Endodermal cell (in vitro differentiated cells): Measurements from ENCODE around the gene NUCB2. TPM values are rescaled to one million over a fixed set of nuclear protein-coding genes. Genes with fewer than 3 reads are reported as not detected.

Source experiments
- DNase-seq: peaks from one replicate; pipeline ENCODE4 v3.0.0-alpha.2; 2017
- H3K27ac ChIP-seq: 2 replicates; pipeline ENCODE4 v1.5.1; 2013; ENCODE audit warnings: mild to moderate bottlenecking, low read depth, low read length, moderate library complexity
- H3K27me3 ChIP-seq: 2 replicates; pipeline ENCODE4 v1.6.1; 2013; ENCODE audit warnings: mild to moderate bottlenecking, low read length, moderate library complexity; ENCODE audit not compliant: insufficient read depth, control insufficient read depth, poor library complexity, severe bottlenecking
- H3K36me3 ChIP-seq: 2 replicates; pipeline ENCODE4 v1.7.0; 2013; ENCODE audit warnings: mild to moderate bottlenecking, low read length, moderate library complexity; ENCODE audit not compliant: control insufficient read depth, insufficient read depth
- H3K4me1 ChIP-seq: one replicate; pipeline ENCODE4 v1.7.0; 2013; ENCODE audit warnings: low read length; ENCODE audit not compliant: control insufficient read depth, insufficient read depth
- H3K4me3 ChIP-seq: 2 replicates; pipeline ENCODE4 v1.5.1; 2013; ENCODE audit warnings: mild to moderate bottlenecking, low read length, moderate library complexity
- H3K9ac ChIP-seq: 2 replicates; pipeline ENCODE4 v1.6.1; 2013; ENCODE audit warnings: mild to moderate bottlenecking, low read length, moderate library complexity; ENCODE audit not compliant: poor library complexity, severe bottlenecking; ENCODE audit errors: extremely low read depth
- H3K9me3 ChIP-seq: 2 replicates; pipeline ENCODE4 v1.6.1; 2013; ENCODE audit warnings: mild to moderate bottlenecking, low read length, moderate library complexity; ENCODE audit not compliant: control insufficient read depth
- H3K27ac Mint-ChIP-seq: 2 replicates; pipeline ENCODE4 v1.8.0; 2020; ENCODE audit warnings: mixed read lengths
- H3K27me3 Mint-ChIP-seq: 2 replicates; pipeline ENCODE4 v1.8.0; 2021; ENCODE audit warnings: mild to moderate bottlenecking, mixed read lengths; ENCODE audit not compliant: insufficient read depth
- H3K36me3 Mint-ChIP-seq: 2 replicates; pipeline ENCODE4 v1.8.0; 2020; ENCODE audit warnings: low read depth, mixed read lengths
- H3K4me1 Mint-ChIP-seq: 2 replicates; pipeline ENCODE4 v1.8.0; 2020; ENCODE audit warnings: mixed read lengths
- H3K4me3 Mint-ChIP-seq: 2 replicates; pipeline ENCODE4 v1.8.0; 2020; ENCODE audit warnings: mild to moderate bottlenecking, moderate library complexity, mixed read lengths
- H3K9me3 Mint-ChIP-seq: 2 replicates; pipeline ENCODE4 v1.8.0; 2020; ENCODE audit warnings: mild to moderate bottlenecking, mixed read lengths
- CTCF ChIP-seq: fragments of 200-600 bp; sonication (generic); conservative IDR thresholded peaks from 2 replicates; pipeline ENCODE4 v1.5.0; 2021; ENCODE audit warnings: antibody characterized with exemption, mild to moderate bottlenecking
- WGBS, 2 experiments: methylation state at CpG; one replicate each; pipeline versions ENCODE4 v1.1.5 to v1.1.7; 2013; ENCODE audit warnings: missing lambda C conversion rate in 2 of 2, mixed read lengths in 1 of 2; ENCODE audit not compliant: insufficient coverage in 1 of 2, insufficient read length in 1 of 2; 5-methylcytosine and 5-hydroxymethylcytosine counted together
- total RNA-seq, 2 donors: library from RNA; stranded (reverse); fragmentation: NEBNext Ultra II Directional in 1 of 2; extraction: Animal tissue kit (Norgen Biotek cat#: 25700) in 1 of 2; gene quantifications; 2 replicates in 1 of 2; 3 replicates in 1 of 2; pipeline ENCODE4 v1.2.1, GENCODE V29; 2021

Gene NUCB2
- total RNA-seq, 2 donors from 2014 or later = 52.4 to 64.6 TPM

GRCh38 chr11:17296852-17297559 lies 20.5 kb downstream of the NUCB2 start:
- no peak overlapping the region for H3K27ac ChIP-seq
- Mint-ChIP-seq H3K27me3 (no peaks in the 10 kb centered on the region), H3K4me1 (peaks cover 4% of the 10 kb centered on the region), H3K4me3 (no peak overlapping the region), H3K9me3 (no peaks in the 10 kb centered on the region), H3K27ac (no peak overlapping the region), H3K36me3 (peaks cover 16% of the 10 kb centered on the region)
- no peak for TF ChIP-seq CTCF
- H3K36me3 ChIP-seq = peaks cover 10% of the 10 kb centered on the region
- DNase-seq = no peak
- no peak overlapping the region for H3K4me3 ChIP-seq
- no peak overlapping the region for H3K9ac ChIP-seq
- WGBS, 2 experiments = 95 to 97% methylated on average over 5 to 6 of the region's 6 CpGs
- H3K27me3 ChIP-seq = no peaks in the 10 kb centered on the region
- no peaks in the 10 kb centered on the region for H3K4me1 ChIP-seq
- H3K9me3 ChIP-seq = no peaks in the 10 kb centered on the region

DNA sequence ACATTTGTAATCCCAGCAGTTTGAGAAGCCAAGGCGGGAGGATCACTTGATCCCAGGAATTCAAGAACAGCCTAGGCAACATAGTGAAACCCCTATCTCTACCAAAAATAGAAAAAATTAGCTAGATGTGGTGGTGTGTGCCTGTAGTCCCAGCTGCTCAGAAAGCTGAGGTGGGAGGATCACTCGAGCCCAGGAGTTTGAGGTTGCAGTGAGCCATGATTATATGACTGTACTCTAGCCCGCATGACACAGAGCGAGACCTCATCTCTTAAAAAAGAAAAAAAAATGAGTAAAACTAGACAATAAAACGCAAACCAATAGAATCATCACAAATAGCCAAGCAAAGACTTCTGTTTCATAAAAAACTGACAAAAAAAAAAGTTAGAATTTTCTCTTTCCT lies 21.8 kb downstream of the NUCB2 start:
- Mint-ChIP-seq H3K27me3 (no peaks in the 10 kb centered on the region), H3K27ac (no peak overlapping the region), H3K9me3 (no peaks in the 10 kb centered on the region), H3K4me1 (peaks cover 4% of the 10 kb centered on the region), H3K36me3 (peaks cover 23% of the 10 kb centered on the region), H3K4me3 (no peak overlapping the region)
- H3K27ac ChIP-seq = no peak overlapping the region
- no peak for DNase-seq
- WGBS, 2 experiments = 88 to 91% methylated on average over 4 to 5 of the region's 5 CpGs
- no peak overlapping the region for H3K9ac ChIP-seq
- H3K4me3 ChIP-seq = no peak overlapping the region
- no peaks in the 10 kb centered on the region for H3K27me3 ChIP-seq
- no peaks in the 10 kb centered on the region for H3K4me1 ChIP-seq
- H3K9me3 ChIP-seq = no peaks in the 10 kb centered on the region
- H3K36me3 ChIP-seq = peaks cover 14% of the 10 kb centered on the region
- TF ChIP-seq CTCF = no peak

- TF ChIP-seq CTCF = no peak
- 90% methylated on average over 4 of the region's 4 CpGs; no CpG with 5 or more reads in 1 of the 2 experiments for WGBS, 2 experiments
- peaks cover 4% of the 10 kb centered on the region for H3K4me1 Mint-ChIP-seq
Measured at GRCh38 chr11:17300372-17300771, 23.8 kb downstream of the NUCB2 start.

More at GRCh38 chr11:17300372-17300771, 23.8 kb downstream of the NUCB2 start:
- DNase-seq = no peak
- H3K27ac Mint-ChIP-seq = no peak overlapping the region
- Histone ChIP-seq H3K9ac (no peak overlapping the region), H3K4me1 (no peaks in the 10 kb centered on the region), H3K27me3 (no peaks in the 10 kb centered on the region), H3K4me3 (no peak overlapping the region), H3K36me3 (peaks cover 20% of the 10 kb centered on the region), H3K27ac (no peak overlapping the region), H3K9me3 (no peaks in the 10 kb centered on the region)
- H3K27me3 Mint-ChIP-seq = no peaks in the 10 kb centered on the region
- H3K4me3 Mint-ChIP-seq = no peak overlapping the region
- H3K9me3 Mint-ChIP-seq = no peaks in the 10 kb centered on the region
- H3K36me3 Mint-ChIP-seq = peaks cover 26% of the 10 kb centered on the region
